SK-N-MC (cell line): Measurements from ENCODE around the gene KIF16B.

Experiments used
- EZH2 ChIP-seq: fragments of 200-600 bp; sonication (generic); IDR thresholded peaks from one replicate; pipeline ENCODE4 v1.6.1; 2017; ENCODE audit warnings: antibody characterized with exemption
- POLR2AphosphoS5 ChIP-seq: IDR thresholded peaks from 2 replicates; pipeline ENCODE4 v1.6.1; 2012; ENCODE audit warnings: mild to moderate bottlenecking, low read depth, low read length, borderline replicate concordance

GRCh38 chr20:16541878-16542277 is 31.4 kb downstream of the KIF16B start:
- no peak for TF ChIP-seq EZH2
- no peak for TF ChIP-seq POLR2AphosphoS5
